GDM1 (cell line): ENCODE data around the gene CRYGC.
"Not testable (repeated sequence)": the region's sequence is repeated elsewhere in the genome, so short reads cannot be mapped to it uniquely, and the experiment has no call there.

Experiments
- DNase-seq: peaks from one replicate; lab custom pipeline; 2025; lab: John Stamatoyannopoulos, UW

Gene CRYGC, protein sequence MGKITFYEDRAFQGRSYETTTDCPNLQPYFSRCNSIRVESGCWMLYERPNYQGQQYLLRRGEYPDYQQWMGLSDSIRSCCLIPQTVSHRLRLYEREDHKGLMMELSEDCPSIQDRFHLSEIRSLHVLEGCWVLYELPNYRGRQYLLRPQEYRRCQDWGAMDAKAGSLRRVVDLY

DNA sequence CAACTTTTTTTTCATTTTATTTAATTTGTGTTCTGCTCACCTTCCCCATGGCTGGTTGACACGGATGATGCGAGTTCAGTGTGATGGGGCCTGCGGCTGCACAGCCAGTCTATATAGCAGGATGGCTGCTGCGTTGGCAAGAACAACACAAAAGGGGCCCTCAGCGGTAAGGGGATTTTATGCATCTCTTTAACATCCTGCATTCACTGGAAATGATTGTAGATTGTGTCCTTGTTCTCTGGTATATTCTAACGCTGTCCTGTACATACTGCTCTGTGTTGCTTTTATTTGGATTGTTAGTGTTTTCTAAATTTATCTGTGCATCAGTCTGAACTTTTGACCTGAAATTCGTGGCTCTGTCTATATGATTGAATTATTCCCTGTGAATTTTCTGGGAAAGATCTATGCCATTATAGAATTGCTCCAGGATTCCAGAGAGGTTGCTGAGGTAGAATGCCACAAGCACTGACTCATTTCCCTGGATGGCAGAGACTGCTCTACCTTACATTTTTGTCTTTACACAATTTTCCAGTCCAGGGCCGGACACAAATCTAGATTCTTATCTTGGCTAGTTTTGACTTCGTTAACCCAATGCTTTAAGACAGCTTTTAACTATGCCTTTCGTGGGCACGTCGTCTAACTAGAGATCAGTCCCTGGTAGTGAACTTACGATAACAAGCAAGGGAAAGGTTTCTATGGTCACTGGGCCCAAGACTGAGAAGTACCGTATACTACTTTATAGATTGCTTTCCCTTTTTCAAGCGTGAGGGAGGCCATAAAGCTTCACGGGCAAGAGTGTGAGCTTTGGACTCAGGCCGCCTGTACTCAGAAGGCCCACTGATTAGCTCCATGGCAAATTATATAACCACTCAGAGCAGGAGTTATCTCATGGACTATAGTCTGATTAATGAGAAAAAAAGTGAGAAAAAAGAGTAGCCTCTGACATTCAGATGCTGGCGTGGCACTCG, at the start of gene CRYGC:
CRYGC (minus strand) TSS at position 85 of the 968 bp plus-strand sequence; CDS start at position 49, 36 bp downstream.
- DNase-seq = no peak

DNA sequence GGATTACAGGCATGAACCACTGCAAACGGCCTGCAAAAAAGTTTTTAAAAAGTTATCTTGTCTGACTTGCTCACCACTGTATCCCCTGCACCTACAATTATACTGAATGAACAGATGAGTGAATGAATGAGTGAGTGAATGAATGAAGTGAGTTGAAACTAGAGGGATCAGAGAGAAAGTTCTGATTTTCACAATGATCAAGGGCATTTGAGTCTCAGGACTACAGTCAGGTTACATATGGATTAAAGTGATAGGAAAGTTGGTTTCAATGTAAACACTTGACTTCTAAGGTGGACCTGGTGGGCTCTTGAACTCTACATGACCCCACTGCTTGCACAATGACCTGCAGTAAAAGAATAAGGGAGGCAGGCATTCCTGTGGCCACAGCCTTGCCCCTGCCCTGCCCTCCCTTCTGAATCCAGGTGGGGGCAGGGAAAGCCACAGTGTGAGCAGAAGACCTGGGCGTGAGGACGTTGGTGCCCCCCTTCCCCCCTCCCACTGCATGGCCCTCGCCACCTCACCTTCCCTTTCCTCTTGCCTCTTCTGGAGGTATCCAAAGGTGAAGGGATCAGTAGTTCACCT, 49.5 kb upstream of the CRYGC start:
- no peak for DNase-seq

DNA sequence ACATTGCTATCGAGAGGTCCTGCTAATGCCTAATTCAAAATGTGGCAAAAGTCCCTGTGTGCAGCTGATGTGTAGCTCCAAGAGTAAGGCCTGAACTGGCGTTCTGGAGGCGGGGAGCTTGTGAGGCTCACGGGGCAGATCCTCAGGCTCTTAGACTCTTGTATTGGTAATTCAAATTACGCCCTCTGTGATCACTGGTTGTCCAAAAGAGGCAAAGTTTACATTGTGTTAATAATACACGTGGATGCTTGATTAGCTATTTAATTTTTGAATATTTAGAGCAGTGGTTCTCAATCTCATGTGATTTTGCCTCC, 46.2 kb upstream of the CRYGC start:
- no peak for DNase-seq

DNA sequence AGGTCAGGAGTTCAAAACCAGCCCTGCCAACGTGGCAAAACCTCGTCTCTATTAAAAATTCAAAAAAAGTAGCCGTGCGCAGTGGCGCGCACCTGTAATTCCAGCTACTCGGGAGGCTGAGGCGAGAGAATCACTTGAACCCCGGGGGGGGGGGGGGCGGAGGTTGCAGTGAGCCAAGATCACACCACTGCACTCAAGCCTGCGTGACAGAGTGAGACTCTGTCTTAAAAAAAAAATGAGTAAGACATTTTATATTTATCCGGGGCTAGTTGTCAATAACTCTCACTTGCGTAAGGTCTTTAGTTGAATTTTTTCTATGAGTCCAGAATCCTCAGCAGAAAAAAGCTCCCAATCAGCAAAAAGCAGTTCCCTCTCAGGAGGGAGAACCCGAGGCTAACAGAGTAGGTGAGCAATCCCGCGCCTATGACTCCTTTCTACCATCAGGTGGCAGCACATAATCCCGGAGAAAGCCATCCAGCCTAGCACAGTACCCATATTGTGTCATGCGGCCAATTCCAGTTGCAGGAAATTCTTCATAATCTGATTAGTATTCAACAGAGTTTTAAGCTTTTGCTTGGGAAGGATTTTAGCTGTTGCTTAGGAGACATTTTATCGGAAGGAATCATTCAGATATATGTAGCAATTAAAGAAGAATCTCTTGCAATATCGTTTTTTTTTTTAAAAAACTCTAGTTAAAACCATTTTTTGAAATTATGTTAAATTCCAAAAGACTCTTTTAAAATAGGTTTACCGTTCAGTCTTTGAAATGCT, 45.6 kb upstream of the CRYGC start:
- peak; percentile 74 for DNase-seq

DNA sequence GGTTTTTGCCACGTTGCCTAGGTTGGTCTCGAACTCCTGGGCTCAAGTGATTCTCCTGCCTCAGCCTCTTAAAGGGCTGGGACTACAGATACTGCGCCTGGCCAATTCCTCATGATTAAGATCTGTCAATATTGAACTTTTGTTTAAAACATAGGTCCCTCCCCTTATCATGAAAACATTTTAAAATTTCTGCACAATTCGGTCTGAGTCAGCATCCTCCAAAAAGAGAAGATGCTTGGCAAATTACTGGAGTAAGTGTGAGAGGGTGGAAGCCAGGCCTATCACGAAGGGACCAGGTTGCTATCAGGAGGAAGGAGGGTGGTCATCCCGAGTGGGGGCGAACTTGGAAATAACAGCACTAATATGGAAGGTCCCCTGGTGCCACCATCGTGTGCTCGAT, 44.5 kb upstream of the CRYGC start:
- no peak for DNase-seq

DNA sequence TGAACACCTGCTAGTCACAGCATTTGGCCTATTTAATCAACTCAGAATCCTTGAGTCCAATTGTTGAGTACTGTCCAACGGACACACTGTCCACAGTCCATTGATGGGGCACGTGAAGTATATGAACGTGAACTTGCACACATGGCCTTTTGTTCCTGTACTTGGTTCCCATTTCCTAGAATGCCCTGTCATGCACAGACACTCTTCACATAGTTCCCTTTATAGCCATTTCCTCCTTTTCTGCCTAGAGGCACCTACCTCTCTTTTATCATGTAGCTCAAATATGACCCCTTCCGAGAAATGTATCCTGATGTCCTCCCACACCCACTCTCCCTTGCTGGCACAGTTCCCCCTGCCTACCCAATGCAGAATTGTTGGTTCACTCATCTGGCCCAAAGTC, 42.5 kb upstream of the CRYGC start:
- peak; percentile 67 for DNase-seq

DNA sequence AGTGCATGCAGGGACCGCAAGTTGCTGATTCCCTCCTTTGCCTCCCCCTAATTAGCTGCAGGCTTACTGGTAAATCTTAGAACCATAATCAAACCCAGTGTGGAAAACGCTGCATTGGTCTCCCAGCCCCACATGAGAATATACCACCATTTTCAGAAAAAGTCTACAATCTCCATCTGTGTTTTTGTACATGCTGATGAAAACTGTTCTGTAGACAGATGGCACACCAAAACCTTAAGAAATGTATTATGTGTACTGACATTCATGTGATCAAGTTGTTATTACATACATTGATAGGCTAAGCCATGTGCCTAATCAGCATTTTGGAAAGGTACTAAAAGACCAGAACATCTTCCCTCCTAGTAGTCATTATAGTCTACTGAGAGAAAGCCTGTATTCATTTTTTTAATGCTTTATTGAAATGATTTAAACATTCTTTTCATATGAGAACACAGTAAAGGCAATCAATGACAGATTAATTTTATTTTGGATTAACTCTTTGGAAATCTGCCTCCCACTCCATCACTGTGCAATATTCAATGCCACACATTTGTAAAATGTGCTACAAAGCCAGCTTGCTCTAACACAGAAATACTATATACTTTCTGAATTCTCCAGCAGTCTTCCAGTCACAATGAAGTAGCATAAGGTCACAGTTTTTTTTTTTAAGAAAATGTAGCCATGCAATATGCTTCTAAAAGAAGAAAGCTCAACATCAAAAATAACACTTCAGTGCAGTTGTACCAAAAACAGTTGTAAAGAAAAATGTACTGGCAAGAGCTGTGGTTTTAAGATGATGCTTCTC, 35.5 kb upstream of the CRYGC start:
- no peak for DNase-seq

DNA sequence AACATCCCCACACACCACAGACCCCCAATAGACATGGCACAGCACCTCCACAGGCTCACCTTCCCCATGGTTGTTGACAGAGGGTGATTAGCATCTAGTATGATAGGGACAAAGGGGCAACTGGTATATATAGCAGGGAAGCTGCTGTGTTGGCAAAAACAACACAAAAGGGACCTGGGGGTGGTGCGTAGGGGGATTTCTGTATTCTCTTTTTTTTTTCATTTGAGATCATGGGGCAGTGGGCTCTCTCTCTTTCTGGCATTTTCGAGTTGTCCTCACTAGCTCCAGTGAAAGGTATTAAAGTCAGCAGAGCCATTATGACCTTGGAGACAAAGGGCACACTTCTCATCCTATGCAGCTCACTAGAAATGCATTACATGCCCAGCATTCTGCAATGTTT, 33.9 kb upstream of the CRYGC start, which contains the start of gene CRYGA:
CRYGA (minus strand) TSS at position 101 of the 400 bp plus-strand sequence; CDS start at position 68, 33 bp downstream.
- DNase-seq = no peak

DNA sequence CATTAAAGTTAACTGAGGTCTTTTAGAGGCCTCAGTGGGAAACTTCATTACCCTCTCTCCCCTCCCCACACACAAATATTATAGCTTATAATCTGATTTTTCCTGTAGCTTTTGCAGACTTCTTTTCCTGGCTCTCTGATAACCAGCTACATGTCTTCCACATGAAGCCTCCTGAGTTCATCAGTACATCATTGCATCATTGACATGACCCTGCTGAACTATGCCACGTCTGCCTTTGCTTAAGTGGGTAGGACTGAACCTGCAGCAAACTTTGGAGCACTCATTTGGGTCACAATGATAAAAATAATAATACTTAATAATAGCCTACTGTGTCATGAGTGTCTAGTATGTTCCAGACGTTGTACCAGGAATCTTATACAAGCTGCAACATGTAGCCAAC, 26.8 kb upstream of the CRYGC start:
- DNase-seq = no peak

DNA sequence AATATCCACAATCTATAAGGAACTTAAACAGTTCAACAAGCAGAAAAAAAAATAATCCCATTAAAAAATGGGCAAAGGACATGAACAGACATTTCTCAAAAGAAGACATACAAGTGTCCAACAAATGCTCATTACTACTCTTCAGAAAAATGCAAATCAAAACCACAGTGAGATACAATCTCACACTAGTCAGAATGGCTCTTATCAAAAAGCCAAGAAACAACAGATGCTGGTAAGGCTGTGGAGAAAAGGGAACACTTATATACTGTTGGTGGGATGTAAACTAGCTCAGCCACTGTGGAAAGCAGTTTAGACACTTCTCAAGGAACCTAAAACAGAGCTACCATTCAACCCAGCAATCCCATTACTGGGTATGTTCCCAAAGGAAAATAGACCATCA, 23.5 kb upstream of the CRYGC start:
- DNase-seq = no peak

DNA sequence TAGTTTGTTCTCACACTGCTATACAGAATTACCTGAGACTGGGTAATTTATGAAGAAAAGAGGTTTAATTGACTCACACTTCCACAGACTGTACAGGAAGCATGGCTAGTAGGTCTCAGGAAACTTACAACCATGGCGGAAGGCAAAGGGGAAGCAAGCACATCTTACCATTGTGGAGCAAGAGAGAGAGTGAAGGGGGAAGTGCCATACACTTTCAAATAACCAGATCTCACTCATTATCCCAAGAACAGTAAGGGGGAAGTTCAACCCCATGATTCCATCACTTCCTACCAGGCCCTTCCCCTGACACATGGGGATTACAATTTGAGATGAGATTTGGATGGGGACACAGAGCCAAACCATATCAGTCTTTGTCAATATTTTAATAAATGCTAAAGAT, 21.3 kb upstream of the CRYGC start:
- peak; percentile 43 for DNase-seq

DNA sequence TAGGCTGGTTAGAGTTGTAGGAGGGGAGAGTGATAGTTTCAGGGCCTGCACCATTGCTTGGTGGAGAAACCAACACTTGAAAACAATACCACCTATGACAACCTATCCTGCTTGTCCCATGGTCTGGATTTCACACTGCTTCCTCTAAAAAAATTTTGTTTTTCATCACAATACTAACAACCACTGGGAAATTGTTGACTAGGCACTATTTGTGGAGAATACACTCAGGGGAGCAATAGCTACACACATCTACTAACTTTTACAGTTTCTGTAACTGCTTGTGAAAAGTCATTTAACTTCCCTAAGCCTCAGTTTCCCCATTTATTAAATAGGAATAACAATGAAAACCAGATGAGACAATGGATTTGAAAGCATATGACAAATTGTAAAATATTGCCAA, 20.5 kb upstream of the CRYGC start:
- DNase-seq = no peak

DNA sequence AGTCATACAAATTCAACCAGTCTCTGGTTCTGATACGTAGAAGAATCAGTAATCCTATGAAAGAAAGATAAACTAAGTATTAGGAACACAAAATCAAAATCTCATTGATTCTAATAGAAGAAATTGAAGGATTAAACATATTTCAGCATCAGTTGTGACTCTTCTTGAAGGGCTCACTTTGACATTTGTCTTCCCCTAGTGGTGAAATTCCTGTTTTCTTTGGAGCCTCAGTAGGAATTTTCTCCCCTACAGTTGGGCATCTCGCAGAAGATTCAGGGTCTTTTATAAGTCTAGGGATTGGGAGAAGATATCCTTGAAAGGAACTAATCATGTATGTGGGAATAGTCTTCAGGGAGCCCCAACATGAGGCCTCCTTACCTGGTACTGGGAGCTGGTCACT, 19.2 kb upstream of the CRYGC start:
- DNase-seq = no peak

DNA sequence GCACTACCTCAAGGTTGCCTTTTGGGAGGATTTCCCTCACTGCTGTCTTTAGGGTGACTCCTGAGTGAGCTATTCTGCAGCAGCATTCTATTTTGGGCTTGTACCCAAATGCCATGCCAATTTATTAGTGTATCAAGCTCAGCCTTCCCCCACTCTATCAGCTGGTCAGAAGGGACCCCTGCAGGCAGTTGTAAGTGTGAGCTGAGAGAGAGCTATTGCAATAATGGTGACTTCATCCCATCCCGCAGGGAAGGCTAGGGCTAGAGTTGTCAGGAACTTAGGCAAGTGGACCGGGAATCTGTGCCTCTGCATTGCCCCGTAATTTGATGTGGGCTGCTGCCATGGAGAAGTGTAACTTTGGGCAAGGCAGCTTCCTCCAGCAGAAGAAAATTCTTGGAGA, 18.1 kb upstream of the CRYGC start:
- no peak for DNase-seq

DNA sequence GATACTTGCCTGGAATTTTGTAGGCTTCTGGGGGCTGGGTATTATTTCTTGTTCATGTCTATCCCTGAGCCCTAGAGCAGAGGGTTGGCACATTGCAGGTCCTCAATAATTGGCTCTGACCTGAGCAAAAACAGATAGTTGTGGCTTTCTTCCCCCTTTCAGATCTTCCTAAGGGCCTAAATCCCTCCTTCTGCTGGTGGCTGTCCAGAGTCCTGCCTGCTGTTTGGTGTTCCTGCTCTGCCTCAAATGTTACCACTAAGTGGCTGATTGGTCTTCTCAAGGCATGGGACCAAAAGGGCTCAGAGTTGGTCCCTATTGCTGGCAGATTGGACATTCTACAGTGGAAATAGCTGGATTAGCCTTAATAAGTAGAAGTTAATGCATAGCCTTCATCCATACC, 17.4 kb upstream of the CRYGC start:
- DNase-seq = no peak

DNA sequence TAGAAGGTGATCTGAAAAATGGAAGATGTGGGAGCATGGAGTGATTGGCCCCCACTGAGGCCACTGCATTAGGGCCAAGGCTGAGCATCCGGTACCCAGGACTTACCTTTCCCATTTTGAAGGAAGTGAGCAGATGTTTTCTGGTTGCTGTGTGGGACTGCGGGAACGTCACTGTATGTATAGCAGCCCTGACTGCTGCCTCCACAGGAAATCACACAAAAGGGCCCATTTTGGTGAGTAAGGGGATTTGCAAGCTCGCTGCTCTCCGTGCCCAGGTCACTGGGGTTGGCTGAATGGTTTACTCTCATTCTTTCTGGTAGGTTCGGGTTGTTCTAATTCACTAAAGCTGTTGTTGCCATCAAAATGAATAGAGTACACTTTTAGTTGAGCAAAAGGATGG, 16.4 kb upstream of the CRYGC start, which contains the start of gene CRYGB:
CRYGB (minus strand) TSS at position 153 of the 400 bp plus-strand sequence; CDS start at position 115, 38 bp downstream.
- no peak for DNase-seq

DNA sequence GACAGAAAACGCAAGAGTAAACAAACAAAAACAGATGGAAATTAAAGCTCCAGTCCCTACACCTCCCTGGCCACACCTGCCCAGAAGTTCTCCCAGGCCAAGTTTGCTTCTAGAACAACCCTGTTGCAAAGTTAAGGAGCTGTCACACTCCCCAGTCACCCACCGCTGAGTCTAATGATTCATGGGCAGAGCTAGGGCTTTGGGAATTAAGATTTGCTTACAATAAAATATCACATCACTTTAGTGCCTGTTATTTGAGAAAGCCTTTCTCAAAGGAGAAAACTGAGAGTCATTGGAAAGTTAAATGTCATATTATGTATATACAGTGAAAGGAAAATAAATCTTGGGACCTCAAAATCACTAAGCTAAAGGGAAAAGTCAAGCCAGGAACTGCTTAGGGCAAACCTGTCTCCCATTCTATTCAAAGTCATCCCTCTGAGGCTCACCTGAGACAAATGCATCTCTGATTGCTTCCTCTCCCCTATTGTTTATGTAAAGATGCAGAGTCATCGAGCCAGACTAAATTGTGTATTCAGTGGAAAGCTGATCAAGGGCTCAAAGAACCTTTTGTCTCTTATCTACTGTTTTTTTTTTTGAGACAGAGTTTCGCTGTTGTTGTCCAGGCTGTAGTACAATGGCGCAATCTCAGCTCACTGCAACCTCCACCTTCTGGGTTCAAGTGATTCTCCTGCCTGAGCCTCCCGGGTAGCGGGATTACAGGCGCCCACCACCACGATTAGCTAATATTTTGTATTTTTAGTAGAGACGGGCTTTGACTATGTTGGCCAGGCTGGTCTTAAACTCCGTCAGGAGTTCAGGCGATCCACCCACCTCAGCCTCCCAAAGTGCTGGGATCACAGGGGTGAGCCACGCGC, 13.5 kb upstream of the CRYGC start:
- DNase-seq = no peak

DNA sequence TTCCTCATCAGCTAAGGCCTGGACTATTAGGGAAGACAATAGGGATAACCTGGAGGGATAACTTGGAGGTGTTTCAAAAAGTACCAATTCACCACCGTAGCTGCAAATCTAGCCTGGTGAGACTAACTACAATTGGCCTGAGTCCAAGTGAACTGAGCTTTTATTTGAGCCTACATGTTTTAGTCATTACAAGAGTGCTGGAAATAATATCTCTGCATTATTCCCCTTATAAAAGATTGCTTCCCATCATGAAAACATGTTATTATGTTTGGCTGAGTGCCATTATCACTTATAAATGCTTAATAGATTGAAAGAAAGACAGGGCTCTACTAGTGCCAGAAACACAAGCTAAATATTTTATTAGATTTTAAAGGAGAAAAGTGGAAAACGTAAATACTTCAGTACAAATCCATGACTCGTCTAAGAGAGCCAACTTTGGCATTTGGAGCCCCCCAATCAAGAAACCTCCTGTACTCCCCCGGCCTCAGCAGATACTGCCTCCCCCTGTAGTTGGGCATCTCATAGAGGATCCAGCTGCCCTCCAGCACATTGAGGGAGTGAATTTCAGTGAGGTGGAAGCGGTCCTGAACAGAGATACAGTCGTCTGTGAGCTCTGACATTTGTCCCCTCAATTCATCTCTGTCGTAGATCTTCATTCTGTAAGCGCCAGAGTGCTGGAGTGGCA, 12.8 kb upstream of the CRYGC start:
- no peak for DNase-seq

DNA sequence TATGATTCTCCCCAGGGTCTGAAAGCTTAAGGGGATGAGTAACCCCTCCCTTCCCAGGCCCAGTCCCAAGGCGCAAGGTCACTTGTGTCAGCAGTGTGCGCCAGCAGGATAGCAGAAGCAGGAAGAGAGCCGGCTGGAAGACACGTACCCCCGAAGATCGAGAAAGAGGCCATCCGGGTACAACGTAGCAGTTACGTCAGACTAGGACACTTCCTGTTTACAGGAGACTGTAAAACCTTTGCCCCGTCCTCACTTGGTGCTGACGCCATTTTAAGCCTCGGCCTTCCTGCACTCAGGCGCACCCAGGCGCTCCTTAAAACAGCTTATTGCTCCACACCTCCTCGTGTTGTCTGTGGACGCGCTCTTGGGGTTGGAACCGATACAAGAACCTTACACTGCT, 9.8 kb upstream of the CRYGC start:
- DNase-seq = no peak

DNA sequence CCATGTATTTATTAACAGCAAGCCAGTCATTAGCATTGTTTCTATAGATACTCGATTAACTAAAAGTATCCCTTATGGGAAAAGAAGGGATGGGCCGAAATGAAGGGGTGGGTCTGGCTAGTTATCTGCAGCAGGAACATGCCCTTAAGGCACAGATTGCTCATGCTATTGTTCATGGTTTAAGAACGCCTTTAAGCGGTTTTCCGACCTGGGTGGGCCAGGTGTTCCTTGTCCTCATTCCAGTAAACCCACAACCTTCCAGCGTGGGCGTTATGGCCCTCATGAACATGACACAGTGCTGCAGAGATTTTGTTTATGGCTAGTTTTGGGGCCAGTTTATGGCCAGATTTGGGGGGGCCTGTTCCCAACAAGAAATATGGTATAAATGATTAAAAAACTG, 8.7 kb upstream of the CRYGC start:
- not testable (repeated sequence) for DNase-seq
